A673 (cell line): ENCODE results near the gene FAM210A. TPM values are rescaled to one million over a fixed set of nuclear protein-coding genes. Genes with fewer than 3 reads are reported as not detected.

Source experiments
- BruUV-seq: library from RNA; stranded (reverse); fragments of 400-500 nt; replicated peaks from 2 replicates; lab custom pipeline; 2021; lab: Mats Ljungman, UMichigan
- CTCF ChIA-PET: fragments of 300-600 bp; sonication (Branson Sonifier 250); formaldehyde crosslinking; loops from one replicate; lab custom pipeline; 2022; ENCODE audit warnings: antibody characterized with exemption; lab: Charles Lee
- POLR2A ChIA-PET: fragments of 300-600 bp; sonication (Branson Sonifier 250); formaldehyde crosslinking; loops from one replicate; lab custom pipeline; 2022; ENCODE audit warnings: antibody characterized with exemption; ENCODE audit not compliant: low non-redundant PET; lab: Charles Lee
- DNase-seq: peaks from one replicate; pipeline ENCODE4 v3.0.0-alpha.2; 2015; ENCODE audit warnings: low spot score
- H3K27ac ChIP-seq: fragments of 200-600 bp; sonication (generic); 2 replicates; pipeline ENCODE4 v1.5.1; 2016; ENCODE audit warnings: mixed run types, low read depth, mild to moderate bottlenecking, mixed read lengths, antibody characterized with exemption, low read length; ENCODE audit not compliant: poor library complexity, severe bottlenecking
- H3K27me3 ChIP-seq: fragments of 200-600 bp; sonication (generic); replicated peaks from 2 replicates; pipeline ENCODE4 v1.6.1; 2017; ENCODE audit warnings: mixed run types, low read depth, mild to moderate bottlenecking, mixed read lengths, antibody characterized with exemption, low read length; ENCODE audit not compliant: insufficient read depth, poor library complexity
- H3K36me3 ChIP-seq: fragments of 200-600 bp; sonication (generic); 2 replicates; pipeline ENCODE4 v1.6.1; 2016; ENCODE audit warnings: mixed run types, mild to moderate bottlenecking, mixed read lengths, antibody characterized with exemption, low read length; ENCODE audit not compliant: insufficient read depth, poor library complexity, severe bottlenecking
- H3K4me1 ChIP-seq: fragments of 200-600 bp; sonication (generic); 2 replicates; pipeline ENCODE4 v1.6.1; 2017; ENCODE audit warnings: mixed run types, mild to moderate bottlenecking, mixed read lengths, antibody characterized with exemption, low read length; ENCODE audit not compliant: insufficient read depth, poor library complexity, severe bottlenecking
- H3K4me3 ChIP-seq: fragments of 200-600 bp; sonication (generic); 2 replicates; pipeline ENCODE4 v1.5.1; 2016; ENCODE audit warnings: low read depth, mixed run types, mild to moderate bottlenecking, mixed read lengths, low read length; ENCODE audit not compliant: poor library complexity, severe bottlenecking
- H3K9me3 ChIP-seq: fragments of 200-600 bp; sonication (generic); 2 replicates; pipeline ENCODE4 v1.6.1; 2016; ENCODE audit warnings: mixed run types, low read depth, mild to moderate bottlenecking, mixed read lengths, antibody characterized with exemption, low read length; ENCODE audit not compliant: poor library complexity, severe bottlenecking
- CTCF ChIP-seq: fragments of 300-800, 200-600 bp; sonication (generic); conservative IDR thresholded peaks from 2 replicates; pipeline ENCODE4 v1.5.1; 2017; ENCODE audit warnings: low read depth, mild to moderate bottlenecking, antibody characterized with exemption, low read length, moderate library complexity, mixed read lengths
- EZH2 ChIP-seq: fragments of 200-600 bp; sonication (generic); IDR thresholded peaks from 2 replicates; pipeline ENCODE4 v1.6.1; 2017; ENCODE audit warnings: borderline replicate concordance, low read depth, mild to moderate bottlenecking, mixed read lengths, antibody characterized with exemption, low read length; ENCODE audit not compliant: poor library complexity, severe bottlenecking
- intact Hi-C: fragments of 100-400 bp; cut with micrococcal nuclease; formaldehyde crosslinking; loops from one replicate; pipeline ENCODE4 v1.10.0; 2022; ENCODE audit not compliant: unreplicated experiment
- total RNA-seq: library from RNA; stranded (reverse); gene quantifications from 2 replicates; pipeline ENCODE4 v1.2.3, GENCODE V29; 2021

FAM210A gene
- total RNA-seq, 1 experiment from 2014 or later: 18.6 TPM

DNA sequence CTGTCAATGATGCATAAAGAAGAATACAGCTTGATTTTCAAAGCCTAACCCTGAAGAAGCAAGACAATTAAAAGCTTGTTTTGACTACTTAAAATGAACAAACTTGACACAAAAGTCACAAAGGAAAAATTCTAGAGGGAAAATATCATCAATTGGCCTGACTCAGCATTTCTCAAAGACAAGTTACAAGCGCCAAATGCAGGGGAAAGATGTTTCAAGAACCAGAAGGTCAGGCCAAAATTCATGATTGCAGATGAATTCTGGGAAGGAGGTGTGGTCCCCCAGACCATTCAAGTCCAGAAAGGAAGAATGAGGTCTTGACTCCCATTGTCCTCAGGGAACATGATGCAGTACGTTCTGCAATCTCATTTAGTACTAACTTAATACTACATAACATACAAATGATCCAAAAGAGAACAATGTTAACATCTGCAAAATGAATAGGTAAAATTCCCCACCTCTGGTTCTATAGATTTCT is 64.5 kb downstream of the FAM210A start:
- intact Hi-C loops: no loop called here
- CTCF ChIA-PET: no interaction called here
- DNase-seq: no peak
- Histone ChIP-seq H3K4me1 (peaks cover 11% of the 10 kb centered on the region), H3K36me3 (peaks cover 11% of the 10 kb centered on the region), H3K27ac (no peak overlapping the region), H3K4me3 (no peak overlapping the region), H3K9me3 (no peaks in the 10 kb centered on the region), H3K27me3 (no peaks in the 10 kb centered on the region)
- POLR2A ChIA-PET: no interaction called here
- BruUV-seq: no TSS peak
- TF ChIP-seq CTCF (no peak), EZH2 (no peak)

DNA sequence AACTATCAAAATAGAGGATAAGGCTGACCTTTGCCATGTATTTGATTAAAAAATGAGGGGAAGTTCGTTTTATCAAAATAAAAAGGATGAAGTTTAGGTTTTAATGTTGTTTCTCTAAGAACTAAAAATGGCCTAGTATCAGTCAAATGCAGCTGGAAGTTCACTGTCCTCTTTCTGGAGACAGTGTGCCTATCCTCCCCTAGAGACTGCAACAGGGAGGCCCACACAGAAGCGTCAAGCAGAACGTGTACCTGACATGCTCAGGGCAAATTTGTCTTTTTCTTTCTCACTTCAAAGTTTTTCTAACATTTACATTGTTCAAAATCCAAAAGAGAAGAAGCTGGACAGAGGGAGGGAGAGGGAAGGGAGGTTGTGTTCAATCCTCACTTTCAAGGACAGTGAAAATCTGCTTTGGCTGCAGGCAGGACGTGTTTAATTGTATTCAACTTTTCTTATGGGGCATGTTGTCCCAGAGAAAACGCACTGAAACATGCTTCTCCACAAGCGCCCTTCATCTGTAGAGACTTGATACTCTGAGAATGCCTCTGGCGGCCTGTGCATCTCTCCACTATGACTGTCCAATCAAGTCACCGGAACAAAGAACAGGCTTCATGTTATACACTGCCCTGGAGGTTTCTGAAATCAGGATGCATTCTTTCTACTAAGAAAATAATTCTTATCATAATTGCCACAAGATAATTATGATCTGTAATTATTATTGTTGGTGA is 65.1 kb downstream of the FAM210A start:
- TF ChIP-seq CTCF (no peak), EZH2 (no peak)
- no peak for DNase-seq
- ChIA-PET CTCF (no interaction called here), POLR2A (no interaction called here)
- H3K36me3 ChIP-seq: peaks cover 10% of the 10 kb centered on the region
- no peaks in the 10 kb centered on the region for H3K27me3 ChIP-seq
- H3K27ac ChIP-seq: no peak overlapping the region
- H3K4me3 ChIP-seq: no peak overlapping the region
- H3K9me3 ChIP-seq: no peaks in the 10 kb centered on the region
- H3K4me1 ChIP-seq: peaks cover 11% of the 10 kb centered on the region
- intact Hi-C loops: no loop called here
- no TSS peak for BruUV-seq

GRCh38 chr18:13660510-13660909 is 65.8 kb downstream of the FAM210A start:
- no TSS peak for BruUV-seq
- no peaks in the 10 kb centered on the region for H3K27me3 ChIP-seq
- intact Hi-C loops: no loop called here
- H3K27ac ChIP-seq: no peak overlapping the region
- H3K4me1 ChIP-seq: peaks cover 11% of the 10 kb centered on the region
- H3K36me3 ChIP-seq: peaks cover 3% of the 10 kb centered on the region
- CTCF ChIA-PET: no interaction called here
- DNase-seq: no peak
- POLR2A ChIA-PET: no interaction called here
- TF ChIP-seq CTCF (no peak), EZH2 (no peak)
- no peaks in the 10 kb centered on the region for H3K9me3 ChIP-seq
- no peak overlapping the region for H3K4me3 ChIP-seq
